G401.6 (cell line): ENCODE data around the gene PPP2R5A.

Experiments used
- FAIRE-seq: peaks from 2 replicates; lab custom pipeline; 2012; peaks lifted over from hg19 to GRCh38; lab: Jason Lieb, UNC

PPP2R5A gene

DNA sequence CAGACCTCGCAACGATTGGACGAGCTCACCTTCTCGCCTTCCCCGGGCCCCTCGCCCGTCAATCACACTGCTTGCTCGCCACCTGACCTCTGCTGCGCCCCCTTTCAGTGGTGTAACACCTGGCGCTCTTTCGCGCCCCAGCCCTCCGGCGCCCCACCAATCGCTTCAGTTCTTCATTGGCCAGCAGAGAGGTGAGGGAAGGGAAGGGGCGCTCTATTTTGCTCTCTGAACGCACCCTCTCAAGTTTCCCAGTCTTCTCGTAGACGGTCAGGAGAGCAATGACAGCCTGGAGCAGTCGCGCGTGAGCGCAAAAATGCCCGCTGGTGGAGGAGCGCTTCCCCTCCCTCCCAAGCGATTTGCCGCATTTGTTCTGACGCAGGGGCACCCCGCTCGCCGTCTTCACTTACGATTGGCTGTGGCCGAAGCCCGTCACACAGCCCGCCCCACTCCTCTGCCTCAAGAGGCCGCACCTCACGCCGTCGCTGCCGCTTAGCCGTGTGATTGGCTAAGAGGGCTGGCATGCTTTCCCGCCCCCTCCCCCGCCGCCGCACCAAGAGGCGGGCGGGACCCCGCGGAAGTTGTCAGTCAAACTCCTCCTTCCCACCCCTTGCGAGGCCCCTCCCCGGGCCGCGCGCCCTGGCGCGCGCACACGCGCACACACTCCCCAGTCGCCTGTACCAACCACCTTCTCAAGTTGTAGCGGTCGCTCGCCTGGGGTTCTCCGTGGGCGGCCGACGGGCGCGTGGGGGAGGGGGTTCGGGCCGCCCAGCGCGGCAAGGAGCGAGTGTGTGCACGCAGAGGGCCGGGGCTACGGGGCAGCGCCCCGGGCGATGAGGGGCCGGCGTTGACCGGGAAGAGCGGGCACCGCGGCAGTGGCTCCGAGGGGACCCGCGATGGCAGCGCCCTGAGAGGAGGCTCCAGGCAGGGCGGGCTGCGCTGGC, at the start of gene PPP2R5A:
PPP2R5A (plus strand) TSS at position 667 of the 941 bp plus-strand sequence. CDS start 701 bp downstream, outside the sequence.
- FAIRE-seq: peak; percentile 97

DNA sequence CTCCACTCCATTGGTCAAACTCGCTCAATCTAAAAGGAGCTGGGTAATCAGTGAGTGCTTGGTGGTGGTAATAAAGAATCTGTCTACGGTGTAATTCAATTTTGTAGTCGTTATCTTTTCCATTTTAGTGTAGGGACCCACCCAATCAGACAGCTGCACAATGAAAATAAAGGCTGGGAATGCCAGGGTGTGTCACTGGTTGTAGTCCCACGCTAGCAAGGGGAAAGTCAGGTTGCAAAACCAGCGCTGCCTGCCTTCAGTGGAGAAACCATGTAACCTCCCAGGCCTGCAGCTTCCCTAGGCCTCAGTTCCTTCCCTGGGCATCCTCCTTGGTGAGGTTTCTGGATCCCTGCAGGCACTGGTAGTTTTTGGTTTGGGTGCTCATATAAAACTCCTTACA, 49.4 kb upstream of the PPP2R5A start:
- no peak for FAIRE-seq

DNA sequence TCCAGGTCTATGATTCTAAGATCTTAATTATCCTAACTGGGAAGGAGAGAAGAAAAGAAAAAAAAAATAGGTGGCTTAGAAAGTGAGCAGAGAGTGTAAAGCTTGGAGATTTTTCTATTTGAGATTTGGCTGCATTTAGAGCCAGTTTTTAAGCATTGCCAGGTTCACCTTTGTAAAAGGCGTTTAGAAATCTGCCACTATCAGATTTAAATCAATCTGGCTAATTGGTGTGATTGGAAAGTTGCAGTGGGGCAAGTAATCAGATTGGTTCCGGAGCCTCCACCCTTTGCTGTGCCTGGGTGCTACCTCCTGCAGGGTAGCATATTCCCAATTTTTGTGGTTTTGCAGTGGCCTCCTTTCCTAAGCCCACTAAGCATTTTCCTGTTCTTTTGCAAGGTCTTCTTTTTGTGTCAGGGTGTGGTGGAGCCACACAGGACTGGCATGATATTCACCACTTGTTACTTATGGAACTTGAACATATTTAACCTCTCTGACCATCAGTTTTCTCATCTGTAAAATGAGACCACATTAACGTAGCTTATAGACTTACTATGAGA, 48.5 kb upstream of the PPP2R5A start:
- FAIRE-seq: no peak

DNA sequence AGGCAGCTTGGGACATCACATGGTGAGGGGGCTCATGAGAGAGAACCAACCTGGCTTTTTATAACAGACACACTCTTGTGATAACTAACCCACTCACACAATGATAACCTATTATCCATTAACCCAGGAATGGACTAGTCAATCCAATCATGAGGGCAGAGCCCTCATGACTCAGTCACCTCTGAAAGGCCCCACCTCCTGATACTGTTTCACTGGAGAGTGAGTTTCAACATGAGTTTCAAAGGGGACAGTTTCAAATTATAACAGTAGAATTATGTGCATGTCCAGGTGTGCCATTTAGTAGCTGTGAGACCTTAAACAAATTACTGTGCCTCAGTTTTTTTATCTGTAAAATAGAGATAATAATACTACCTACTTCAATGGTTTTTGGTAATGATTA, 47.6 kb upstream of the PPP2R5A start:
- no peak for FAIRE-seq

DNA sequence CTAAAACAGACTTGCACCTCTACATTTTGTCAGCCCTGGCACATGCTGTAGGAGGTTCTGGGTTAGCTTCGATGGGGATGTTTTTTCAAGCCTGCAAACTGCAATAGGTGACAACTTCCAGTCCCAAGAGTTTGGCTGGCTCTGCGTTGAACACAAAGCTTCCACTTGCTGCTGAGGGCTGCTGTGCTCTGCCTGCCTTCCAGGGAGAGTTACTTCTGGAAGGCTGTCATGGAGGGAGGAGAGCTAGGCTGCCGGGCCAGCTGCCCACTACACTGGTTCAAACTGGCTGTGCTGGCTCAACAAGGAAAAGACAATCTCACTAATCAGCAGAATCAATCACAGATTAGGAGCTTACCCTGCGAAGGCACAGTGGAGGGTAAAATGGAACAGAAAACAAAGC, 46.7 kb upstream of the PPP2R5A start:
- no peak for FAIRE-seq

DNA sequence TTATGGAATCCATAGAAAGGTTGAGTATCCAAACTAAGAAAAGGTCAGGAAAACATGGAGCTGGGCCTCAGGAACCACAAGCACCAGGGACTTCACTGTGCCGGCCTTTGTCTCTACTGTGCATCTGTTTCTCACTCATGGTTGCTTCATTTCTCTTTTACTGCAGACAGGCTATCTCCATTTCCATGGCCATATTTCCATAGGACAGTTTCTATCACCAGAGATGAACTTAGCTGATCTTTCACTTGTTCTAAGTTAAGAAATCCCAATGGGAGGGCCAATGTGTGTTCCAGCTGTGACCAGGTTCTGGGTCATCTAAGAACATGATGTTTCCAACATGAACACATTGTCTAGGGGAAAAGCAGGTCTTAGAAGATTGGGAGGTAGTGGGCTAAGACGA, 43.7 kb upstream of the PPP2R5A start:
- FAIRE-seq: no peak

DNA sequence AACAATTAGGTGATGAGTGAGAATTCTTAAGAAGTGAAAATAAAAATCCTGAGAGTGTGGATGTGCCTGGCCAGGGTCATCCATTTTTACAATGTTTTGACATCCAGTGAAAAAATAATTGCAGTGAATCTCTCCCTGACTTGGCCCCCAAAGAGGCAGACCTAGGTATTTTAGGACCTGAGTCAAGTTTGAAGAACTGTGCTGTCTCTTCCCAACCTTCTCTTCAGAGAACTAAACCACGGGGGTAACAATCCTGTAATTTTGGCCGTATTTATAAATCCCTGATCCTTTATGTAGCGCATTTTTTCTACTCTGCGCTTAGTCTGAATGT, 43.3 kb upstream of the PPP2R5A start:
- no peak for FAIRE-seq

DNA sequence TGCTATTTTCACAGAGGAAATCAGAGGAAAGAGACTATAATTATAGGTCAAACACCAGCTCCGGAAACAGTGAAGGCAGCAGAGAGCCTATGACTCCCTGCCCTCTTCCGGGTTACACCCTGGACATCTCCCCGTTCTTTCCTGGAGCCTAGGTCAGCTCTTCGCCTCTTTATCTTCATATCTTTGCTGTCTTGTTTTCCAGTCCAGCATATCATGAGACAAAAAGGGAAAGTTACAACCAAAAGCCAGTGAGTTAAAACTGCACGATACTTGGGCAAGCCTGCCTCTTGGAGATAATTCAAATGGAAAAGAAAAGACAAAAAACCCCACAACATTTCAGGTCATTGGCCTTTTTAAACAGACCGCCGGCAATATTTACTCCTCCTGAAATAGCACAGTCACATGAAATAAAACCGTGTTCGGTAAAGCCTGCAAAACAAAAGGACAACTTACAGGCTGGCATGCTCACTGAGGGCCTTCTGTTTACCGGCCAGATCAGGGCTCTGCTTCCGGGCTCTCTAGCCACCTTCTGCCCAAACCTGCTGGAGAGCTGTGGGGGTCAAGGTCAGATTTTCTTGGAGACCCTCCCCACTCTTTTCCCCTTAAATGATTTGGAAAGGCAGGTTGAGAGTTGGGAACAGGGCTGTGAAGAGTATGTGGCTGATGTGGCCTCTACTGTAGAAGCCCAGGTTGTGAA, 42.8 kb upstream of the PPP2R5A start:
- no peak for FAIRE-seq

DNA sequence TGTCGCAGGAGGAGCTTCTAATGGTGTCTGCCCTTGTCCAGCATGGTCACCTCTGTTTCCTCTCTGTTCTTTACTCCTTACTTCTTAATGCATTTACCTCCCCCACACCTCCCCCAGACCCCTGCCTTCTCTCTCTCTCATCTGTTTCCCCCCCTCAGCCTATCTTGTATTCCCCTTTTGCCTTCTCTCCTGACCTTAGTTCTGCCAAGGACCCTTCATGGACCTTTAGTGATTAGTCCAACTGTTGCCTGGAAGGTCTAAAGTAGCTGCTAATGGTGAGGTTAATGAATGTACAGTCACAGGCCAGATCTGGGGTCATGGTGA, 42.3 kb upstream of the PPP2R5A start:
- no peak for FAIRE-seq

DNA sequence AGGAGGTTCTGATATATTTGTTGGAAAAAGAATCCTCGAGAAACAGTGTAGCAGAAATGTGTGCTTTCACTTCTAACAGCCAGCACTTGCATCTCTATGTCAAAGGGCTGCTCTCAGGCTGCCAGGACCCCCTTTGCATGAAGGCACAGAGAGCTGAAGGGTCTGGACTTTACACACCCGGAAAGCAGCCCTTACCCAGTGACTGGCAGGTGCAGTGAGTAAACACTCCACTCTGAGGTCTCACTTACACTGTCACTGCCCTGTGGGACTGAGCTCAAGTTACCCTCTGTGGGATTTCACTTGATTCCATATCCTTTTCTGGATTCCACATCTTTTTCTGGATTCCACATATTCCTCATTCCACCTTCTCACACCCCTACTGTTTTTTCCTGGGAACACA, 40.8 kb upstream of the PPP2R5A start:
- no peak for FAIRE-seq

DNA sequence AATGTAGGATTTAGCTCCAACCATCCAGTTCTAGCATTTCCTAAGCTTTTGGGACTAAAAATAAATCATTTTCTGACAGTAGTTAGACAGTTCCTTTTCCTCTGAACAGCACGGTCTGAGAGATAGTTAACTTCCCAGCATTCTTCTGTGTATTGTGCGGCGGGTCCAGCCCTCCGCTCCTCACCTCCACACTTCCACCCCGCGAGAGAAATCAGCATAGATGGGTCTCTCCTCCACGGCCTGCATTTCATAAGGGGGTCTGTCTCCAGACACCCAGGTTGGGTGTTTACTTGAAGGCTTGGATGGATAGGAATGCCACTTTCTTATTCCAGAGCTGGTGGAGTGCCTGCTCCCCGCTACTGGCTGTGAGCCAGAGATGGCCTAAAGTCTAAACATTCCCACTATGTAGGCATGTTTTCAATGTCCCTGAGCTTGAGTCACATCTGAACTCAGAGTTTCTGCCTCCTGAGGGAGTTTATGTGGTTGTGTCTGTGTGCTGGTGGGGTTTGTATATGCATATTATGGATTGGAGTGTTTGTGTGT, 38.0 kb upstream of the PPP2R5A start:
- no peak for FAIRE-seq

DNA sequence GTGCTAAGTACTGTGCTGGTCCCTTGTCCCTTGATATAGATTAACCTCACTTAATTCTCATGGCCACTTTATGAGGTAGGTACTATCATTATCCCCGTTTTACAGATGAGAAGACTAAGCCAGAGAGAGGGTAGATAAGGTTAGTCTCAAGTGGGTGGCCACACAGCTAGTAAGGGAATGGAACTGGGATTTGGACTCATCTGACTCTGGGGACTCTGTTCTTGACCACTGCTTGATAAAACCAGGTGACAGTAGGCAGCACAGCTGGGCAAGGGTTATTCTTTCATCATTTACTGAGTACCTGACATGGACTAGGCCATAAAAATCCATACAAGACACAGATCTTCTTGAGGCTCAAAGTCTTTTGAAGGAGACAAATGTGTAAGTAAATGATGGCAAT, 37.2 kb upstream of the PPP2R5A start:
- no peak for FAIRE-seq

DNA sequence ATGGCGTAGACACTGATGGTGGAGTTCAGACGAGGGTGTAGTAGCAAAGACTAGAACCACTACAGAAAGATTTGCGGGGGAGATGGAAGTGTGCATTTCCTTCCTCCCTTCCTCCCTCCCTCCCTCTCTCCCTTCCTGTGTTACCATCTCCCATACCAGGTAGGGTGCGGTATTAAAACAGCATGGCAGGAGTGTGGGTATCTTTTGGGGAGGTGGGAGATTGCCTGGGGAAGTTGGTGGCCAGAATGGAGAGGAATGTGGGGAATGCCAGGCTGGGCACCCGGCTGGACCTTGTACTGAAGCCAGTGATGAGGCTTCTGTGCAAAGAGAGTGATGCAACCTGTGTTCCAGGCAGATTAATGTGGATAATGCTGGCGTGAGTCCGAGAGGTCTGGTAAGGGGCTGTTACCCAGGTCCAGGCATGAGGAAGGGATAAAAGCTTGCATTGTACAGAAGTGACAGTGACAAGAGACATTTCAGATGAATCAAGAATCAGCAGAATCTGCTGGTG, 30.3 kb upstream of the PPP2R5A start:
- no peak for FAIRE-seq

DNA sequence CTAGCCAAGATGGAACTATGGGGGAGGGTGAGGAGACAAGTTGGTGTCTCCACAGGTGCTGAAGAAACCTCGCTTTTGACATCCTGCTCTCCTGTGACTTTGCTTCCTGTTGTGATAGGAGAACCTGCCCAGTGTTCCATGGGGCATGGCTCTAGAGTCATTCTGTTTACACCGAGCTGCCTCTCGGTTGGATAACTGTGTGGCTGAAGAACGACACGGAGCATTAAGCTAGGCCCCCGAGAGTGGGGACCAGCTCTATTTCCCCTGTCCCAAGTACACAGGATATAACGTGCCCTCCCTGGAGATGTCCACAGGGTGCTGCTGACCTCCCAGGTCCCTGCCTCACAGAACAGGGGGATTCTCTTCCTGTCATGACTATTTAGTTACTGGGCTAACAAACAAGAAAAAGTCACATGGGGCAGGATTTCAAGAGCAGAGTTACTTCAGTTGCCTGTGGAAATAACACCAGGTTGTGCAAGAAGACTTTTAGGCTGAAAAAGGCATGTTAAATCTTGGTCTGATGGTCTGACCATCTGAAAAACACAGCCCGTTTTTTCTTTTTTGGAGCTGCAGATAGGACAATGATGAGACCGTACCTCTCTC, 29.4 kb upstream of the PPP2R5A start:
- FAIRE-seq: no peak

DNA sequence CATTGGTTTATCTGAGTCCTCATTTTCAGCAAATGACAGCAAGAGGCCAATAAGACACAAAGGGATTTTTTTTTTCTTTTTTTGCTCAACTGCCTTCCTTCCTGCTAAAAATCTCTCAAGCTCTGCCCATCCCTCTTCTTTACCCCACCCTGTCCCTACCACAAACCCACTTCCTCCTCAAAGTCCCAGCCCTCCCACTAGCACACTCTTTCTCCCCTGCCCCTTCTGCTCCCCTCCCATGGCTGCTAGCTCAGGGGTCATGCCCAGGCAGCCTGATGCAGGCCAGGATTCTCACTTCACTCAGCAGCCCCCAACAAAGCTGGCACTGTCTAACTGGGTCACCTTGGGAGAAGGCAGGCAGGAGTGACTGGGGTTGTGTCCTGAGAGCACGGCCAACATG, 28.8 kb upstream of the PPP2R5A start:
- FAIRE-seq: no peak

DNA sequence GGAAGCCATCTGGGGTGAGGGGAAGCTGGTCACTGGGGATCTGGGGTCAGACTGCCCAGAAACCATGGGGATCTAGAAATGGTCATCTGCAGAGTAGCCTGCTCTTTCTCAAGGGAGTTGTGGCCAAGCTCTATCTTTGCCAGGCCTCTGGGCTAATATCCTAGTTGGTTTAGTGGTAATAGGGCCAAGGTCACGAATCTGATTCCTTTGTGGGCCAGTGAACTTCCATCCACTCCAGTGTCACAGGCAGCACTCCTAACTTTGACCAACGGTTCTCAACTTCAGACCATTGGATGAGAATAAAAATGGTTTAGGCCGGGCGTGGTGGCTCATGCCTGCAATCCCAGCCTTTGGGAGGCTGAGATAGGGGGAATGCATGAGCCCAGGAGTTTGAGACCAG, 28.1 kb upstream of the PPP2R5A start:
- no peak for FAIRE-seq

DNA sequence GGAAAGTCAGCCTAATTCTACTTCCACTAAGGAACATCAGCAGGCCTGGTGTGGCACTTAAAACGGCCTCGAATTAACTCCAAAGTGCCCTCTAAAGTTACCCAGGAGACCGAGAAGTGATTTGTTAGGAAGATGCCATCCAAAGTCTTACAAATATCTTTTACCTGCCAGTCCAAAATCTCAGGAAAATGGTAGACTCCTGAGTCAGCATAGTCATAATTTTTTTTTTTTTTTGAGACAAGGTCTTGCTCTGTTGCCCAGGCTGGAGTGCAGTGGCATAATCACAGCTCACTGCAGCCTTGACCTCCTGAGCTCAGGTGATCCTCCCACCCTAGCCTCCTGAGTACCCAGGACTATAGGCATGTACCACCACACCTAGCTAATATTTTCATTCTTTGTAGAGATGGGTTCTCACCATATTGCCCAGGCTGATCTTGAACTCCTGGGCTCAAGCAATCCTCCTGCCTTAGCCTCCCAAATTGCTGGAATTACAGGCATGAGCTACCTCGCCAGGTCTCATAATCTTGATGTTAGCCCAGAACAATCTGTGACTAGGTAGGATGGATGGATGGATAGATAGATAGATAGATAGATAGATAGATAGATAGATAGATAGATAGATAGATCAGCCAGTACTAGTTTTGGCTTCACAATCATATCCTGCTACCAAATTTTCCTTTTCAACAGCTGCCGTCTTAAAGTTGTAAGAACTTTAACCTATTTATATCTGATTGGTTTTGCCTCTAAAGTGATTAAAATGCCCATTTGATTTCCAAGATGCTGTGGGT, 25.3 kb upstream of the PPP2R5A start:
- no peak for FAIRE-seq

DNA sequence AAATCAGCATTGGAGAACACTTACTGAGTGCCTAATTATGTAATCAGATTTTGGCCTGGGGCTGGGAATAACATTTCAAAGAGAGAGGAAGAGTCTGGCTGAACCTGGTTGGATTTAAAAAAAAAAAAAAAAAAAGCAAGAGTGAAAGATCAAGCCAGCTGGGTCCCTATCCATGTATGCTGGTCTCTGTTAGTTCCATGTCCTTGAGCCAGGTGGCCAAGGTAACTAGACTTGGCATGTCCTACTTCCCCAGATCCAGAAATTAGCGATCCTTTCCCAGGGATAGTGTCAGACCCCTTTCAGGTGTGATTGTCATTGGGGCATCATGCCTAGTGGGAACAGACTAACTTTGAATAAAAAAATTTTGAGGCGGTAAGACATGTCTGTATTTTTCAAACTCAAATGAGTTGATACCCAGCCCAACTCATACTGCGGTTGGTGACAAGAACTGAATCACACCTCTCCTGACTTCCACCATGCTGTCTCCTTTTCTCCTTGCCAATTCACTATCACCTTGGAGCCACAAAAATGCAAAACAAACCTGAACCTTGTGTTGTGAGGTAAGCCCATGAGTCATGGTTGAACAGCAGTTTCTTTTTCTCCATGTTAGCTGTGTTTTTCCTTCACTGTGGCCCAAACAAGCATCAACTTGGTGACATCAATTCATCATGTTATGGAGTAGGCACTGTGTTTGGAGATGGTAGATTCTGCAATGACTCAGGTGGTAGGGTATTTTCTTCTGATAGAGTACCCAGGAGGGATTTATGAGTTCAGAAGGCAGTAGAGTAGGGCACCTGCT, 24.5 kb upstream of the PPP2R5A start:
- no peak for FAIRE-seq

DNA sequence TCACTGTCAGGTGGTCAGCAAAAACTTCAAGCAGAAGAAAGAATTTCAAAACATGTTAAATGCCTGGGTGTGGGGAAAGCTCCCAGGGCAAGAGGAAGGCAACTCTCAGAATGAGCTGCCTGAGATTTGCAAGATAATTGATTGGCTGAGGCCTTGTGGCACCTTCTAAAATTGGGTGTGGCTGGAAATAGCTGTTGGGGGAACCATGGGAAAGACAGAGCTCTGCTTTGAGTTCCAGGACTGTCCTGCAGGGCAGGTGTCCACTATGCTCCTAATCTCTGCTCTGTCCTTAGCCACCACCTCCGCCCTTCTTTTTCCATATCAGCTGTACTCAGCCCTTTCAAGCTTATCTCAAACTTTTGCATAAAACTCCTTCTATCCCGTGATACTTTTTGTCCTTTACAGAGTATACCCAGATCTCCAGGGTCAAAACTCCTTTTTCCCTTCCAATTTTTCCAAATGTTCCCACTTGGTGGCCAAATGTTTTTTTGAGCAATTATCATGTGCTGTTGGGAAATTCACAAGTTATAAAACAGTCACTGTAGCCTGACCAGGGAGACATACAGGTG, 23.8 kb upstream of the PPP2R5A start:
- FAIRE-seq: no peak

DNA sequence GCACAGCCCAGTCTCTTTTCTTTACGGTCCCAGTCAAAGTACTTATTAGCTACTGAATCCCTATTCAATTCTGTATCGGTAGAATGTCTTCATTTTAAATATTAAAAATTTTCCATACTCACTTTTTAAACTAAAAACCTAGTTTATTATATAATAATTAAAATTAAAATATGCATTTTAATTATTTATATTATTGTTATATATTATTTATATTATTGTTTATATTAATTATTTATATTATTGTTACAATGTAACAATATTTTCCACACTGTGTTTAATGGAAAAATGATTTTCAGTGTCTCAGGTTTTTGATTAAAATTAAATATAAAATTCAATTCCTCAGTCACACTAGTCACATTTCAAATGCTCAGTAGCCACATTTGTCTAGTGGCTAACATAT, 18.2 kb upstream of the PPP2R5A start:
- FAIRE-seq: peak; percentile 94

DNA sequence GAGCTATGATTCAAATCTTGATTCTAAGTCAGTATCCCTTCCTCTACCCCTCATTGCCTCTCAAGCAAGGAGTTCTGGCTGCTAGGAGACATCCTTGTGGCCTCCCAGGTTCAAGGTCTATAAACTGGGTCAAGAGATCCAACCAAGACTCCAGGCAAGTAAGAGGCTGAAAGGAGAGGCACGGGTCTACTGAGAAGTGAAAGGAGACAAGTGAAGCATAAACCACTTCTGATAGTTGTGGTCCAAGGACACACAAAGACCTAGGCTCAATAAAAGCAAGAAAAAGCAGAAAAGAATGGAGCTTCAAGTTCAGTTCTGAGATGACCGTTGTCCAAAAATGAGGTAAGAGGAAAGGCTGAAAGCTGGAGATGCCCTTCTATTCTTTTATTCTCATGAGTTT, 17.8 kb upstream of the PPP2R5A start:
- no peak for FAIRE-seq
